ENCODE measurements around the gene UTF1.

Gene UTF1

DNA sequence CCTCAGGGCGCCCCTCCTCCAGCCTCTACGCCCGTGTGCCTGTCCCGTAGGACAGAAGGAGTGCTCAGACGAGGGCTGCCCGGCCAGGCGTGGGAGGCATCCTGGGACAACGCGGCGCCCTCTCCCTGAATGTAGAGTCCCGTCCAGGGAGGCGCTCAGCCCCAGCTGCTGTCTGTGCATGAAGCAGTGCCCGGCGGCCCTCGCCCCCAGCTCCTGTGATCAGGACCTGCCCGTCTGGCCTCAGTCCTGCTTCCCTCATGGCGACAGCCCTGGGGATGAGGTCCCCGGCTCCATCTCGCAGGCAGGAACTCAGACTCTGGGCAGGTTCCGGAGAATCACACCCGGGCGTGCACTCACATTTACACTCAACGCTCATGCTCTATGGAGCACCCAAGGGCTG, 24.9 kb upstream of the UTF1 start:
- H3K4me3 Mint-ChIP-seq = no peak overlapping the region
- H3K36me3 Mint-ChIP-seq (ENCODE audit: low read depth) = peaks cover 3% of the 10 kb centered on the region
- TF ChIP-seq, protein P1, sequence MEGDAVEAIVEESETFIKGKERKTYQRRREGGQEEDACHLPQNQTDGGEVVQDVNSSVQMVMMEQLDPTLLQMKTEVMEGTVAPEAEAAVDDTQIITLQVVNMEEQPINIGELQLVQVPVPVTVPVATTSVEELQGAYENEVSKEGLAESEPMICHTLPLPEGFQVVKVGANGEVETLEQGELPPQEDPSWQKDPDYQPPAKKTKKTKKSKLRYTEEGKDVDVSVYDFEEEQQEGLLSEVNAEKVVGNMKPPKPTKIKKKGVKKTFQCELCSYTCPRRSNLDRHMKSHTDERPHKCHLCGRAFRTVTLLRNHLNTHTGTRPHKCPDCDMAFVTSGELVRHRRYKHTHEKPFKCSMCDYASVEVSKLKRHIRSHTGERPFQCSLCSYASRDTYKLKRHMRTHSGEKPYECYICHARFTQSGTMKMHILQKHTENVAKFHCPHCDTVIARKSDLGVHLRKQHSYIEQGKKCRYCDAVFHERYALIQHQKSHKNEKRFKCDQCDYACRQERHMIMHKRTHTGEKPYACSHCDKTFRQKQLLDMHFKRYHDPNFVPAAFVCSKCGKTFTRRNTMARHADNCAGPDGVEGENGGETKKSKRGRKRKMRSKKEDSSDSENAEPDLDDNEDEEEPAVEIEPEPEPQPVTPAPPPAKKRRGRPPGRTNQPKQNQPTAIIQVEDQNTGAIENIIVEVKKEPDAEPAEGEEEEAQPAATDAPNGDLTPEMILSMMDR (IDR thresholded peaks at IDR 0.05; ENCODE audit: unreplicated experiment in 3 of 3) = no peak
- no peaks in the 10 kb centered on the region for H3K9me3 Mint-ChIP-seq
- H3K27me3 Mint-ChIP-seq (ENCODE audit: low read depth) = no peaks in the 10 kb centered on the region
- no peak overlapping the region for H3K27ac Mint-ChIP-seq
- H3K4me1 Mint-ChIP-seq = no peaks in the 10 kb centered on the region

DNA sequence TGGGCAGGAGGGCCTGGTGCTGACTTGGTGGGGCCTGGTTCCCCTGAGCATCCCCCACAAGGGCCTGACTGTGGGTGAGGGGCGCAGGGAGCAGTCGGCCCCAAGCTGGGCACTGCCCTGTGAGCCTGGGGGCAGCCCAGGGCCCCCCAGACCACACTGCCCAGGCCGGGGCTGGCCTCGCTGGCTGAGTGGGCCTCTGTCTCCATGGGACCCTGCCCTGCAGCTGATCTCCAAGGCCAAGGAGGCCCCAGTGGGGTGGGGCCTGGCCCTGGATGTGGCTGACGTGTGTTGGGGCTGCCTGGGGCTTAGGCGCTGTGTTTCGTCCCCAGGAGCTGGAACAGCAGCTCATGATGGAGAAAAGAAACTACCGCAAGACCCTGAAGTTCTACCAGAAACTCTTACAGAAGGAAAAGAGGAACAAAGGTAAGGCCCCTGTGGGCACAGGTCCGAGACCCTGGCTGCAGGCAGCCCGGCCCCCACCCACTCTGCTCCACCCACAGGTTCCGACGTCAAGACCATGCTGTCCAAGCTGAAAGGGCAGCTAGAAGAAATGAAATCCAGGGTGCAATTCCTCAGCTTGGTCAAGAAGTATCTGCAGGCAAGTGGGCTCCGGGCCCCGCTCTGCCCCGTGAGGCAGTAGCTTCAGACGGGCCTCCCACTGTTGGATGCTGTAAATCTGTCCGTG, 23.5 kb upstream of the UTF1 start:
- Mint-ChIP-seq H3K4me1 (no peaks in the 10 kb centered on the region), H3K27me3 (ENCODE audit: low read depth) (no peaks in the 10 kb centered on the region), H3K27ac (no peak overlapping the region), H3K36me3 (ENCODE audit: low read depth) (peaks cover 3% of the 10 kb centered on the region), H3K4me3 (no peak overlapping the region), H3K9me3 (no peaks in the 10 kb centered on the region)
- TF ChIP-seq, protein P1 (IDR thresholded peaks at IDR 0.05; ENCODE audit: unreplicated experiment in 3 of 3) = no peak

DNA sequence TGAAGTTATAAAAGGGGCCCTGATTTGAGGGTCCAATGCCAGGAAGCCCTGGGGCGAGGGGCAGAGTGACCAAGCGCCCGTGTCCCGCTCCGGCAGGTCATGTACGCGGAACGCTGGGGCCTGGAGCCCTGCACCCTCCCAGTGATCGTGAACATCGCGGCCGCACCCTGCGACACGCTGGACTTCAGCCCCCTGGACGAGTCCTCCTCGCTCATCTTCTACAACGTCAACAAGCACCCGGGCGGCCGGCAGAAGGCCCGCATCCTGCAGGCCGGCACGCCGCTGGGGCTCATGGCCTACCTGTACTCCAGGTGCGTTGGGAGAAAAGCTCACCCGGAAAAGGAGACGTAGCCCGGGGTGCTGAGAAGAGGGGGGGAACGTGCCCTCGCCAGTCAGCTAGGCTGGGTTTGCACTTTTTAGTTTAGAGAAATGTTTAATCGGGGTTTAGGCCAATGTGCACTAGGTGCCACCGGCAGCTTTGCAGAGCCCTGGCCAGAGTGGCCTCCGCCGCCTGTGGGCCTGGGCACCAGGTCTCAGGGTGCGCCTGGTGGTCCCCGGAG, 22.9 kb upstream of the UTF1 start:
- no peaks in the 10 kb centered on the region for H3K27me3 Mint-ChIP-seq (ENCODE audit: low read depth)
- H3K4me3 Mint-ChIP-seq = no peak overlapping the region
- TF ChIP-seq, protein P1 (IDR thresholded peaks at IDR 0.05; ENCODE audit: unreplicated experiment in 3 of 3) = no peak
- H3K9me3 Mint-ChIP-seq = no peaks in the 10 kb centered on the region
- no peak overlapping the region for H3K27ac Mint-ChIP-seq
- H3K4me1 Mint-ChIP-seq = no peaks in the 10 kb centered on the region
- peaks cover 5% of the 10 kb centered on the region for H3K36me3 Mint-ChIP-seq (ENCODE audit: low read depth)

DNA sequence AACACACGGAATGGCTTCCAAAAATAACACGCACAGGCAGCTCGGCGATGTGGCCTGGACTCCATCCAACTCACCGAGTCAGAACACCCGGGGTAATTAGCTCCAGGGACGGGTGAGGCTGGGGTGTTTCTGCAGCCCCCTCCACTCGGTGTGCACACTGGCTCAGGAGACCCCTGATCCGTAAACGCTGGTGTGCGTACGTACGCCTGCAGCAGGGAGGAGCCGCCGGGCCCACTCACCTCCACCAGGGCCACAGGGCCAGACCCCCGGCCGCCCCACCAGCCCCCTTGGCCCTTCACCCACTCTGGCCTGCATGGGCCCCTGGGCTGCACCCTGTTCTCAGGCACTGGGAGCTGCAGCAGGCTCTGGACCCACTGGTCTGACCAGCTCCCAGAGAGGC, 22.4 kb upstream of the UTF1 start:
- Mint-ChIP-seq H3K4me1 (no peaks in the 10 kb centered on the region), H3K27ac (no peak overlapping the region), H3K27me3 (ENCODE audit: low read depth) (no peaks in the 10 kb centered on the region), H3K9me3 (no peaks in the 10 kb centered on the region), H3K4me3 (no peak overlapping the region), H3K36me3 (ENCODE audit: low read depth) (peaks cover 7% of the 10 kb centered on the region)
- TF ChIP-seq, protein P1 (IDR thresholded peaks at IDR 0.05; ENCODE audit: unreplicated experiment in 3 of 3) = no peak

DNA sequence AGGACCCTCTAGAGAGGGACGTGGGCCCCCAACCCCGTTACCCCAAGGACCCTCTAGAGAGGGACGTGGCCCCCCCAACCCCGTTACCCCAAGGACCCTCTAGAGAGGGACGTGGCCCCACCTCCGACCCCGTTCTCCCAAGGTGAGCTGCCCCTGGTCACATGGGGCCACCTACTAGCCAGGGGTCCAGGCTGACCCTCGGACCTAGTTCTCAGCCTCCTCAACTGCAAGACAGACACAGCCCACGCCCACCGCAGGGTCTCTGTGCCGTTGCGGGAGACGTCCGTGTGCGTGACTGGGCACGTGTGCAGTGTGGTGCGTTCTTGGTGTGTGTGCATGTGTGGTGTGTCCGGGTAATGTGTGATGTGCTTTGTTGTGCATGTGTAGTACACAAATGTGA, 21.6 kb upstream of the UTF1 start:
- Mint-ChIP-seq H3K4me3 (no peak overlapping the region), H3K27ac (no peak overlapping the region), H3K36me3 (ENCODE audit: low read depth) (peaks cover 7% of the 10 kb centered on the region), H3K9me3 (no peaks in the 10 kb centered on the region), H3K4me1 (no peaks in the 10 kb centered on the region), H3K27me3 (ENCODE audit: low read depth) (no peaks in the 10 kb centered on the region)
- TF ChIP-seq, protein P1 (IDR thresholded peaks at IDR 0.05; ENCODE audit: unreplicated experiment in 3 of 3) = no peak

DNA sequence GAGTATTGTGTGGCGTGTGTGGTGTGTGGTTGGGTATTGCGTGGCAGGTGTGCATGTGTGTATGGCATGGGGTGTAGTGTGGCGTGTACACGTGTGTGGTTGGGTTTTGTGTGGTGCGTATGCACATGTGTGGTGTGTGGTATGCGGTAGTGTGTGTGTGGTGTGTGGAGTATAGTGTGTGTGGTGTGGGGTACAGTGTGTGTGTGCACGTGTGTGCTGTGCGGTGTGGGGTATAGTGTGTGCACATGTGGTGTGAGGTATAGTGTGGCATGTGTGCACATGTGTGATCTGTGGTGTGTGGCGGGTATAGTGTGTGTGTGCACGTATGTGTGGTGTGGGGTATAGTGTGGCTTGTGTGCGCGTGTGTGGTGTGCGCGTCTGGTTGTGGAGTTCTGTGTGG, 20.9 kb upstream of the UTF1 start:
- TF ChIP-seq, protein P1 (IDR thresholded peaks at IDR 0.05; ENCODE audit: unreplicated experiment in 3 of 3) = no peak
- H3K4me1 Mint-ChIP-seq = no peaks in the 10 kb centered on the region
- no peak overlapping the region for H3K27ac Mint-ChIP-seq
- peaks cover under 1% of the 10 kb centered on the region for H3K27me3 Mint-ChIP-seq (ENCODE audit: low read depth)
- no peak overlapping the region for H3K4me3 Mint-ChIP-seq
- H3K9me3 Mint-ChIP-seq = no peaks in the 10 kb centered on the region
- peaks cover 7% of the 10 kb centered on the region for H3K36me3 Mint-ChIP-seq (ENCODE audit: low read depth)
